ENCODE results near the gene EXT2. TPM values are rescaled to one million over a fixed set of nuclear protein-coding genes. Genes with fewer than 3 reads are reported as not detected.

Gene EXT2
- total RNA-seq, 1 donor from 2014 or later = 76.6 TPM

DNA sequence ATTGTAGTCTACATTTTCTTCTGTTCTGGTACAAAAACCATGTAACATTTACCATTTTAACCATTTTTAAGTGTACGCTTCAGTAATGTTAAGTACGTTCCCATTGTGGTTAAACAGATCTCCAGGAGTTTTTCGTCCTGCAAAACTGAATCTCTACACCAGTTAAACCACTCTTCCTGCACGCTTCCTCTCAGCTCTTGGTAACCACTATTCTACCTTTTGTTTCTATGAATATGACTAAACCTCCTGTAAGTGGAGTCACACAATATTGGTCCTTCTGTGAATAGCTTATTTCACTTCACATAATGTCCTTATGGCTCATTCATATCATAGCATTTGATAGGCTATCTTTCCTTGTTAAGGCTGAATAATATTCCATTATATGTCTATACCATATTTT lies 7.1 kb upstream of the EXT2 start:
- DNase-seq = no peak

GRCh38 chr11:44088871-44089270 lies 6.6 kb upstream of the EXT2 start:
- no peak for DNase-seq

GRCh38 chr11:44090539-44090938 lies 4.9 kb upstream of the EXT2 start:
- DNase-seq = no peak

GRCh38 chr11:44094260-44094868 lies 1.1 kb upstream of the EXT2 start:
- DNase-seq = peak; percentile 57

- DNase-seq = no peak
Observed at GRCh38 chr11:44096360-44097185, 1.1 kb downstream of the EXT2 start.

DNA sequence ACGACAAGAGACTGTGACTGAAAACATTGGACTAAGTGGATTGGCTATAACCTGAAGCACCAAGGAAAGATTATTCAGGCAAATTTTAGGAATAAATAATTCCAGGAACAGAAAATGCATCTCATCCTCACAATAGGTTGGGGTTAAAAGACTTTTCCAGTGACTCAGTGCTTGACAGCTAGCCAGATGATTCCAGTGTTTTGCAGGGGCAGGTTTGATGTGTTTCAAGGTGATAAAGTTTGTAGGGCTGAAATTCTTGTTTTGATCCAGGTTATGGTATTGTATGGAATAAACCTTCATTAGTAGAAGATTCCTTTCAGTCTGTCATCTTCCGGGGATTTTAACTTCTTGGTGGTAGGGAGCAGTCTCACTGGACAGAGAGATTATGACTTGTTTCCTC lies 2.3 kb downstream of the EXT2 start:
- no peak for DNase-seq

- no peak for DNase-seq
Observed at GRCh38 chr11:44101098-44101497, 5.6 kb downstream of the EXT2 start.

DNA sequence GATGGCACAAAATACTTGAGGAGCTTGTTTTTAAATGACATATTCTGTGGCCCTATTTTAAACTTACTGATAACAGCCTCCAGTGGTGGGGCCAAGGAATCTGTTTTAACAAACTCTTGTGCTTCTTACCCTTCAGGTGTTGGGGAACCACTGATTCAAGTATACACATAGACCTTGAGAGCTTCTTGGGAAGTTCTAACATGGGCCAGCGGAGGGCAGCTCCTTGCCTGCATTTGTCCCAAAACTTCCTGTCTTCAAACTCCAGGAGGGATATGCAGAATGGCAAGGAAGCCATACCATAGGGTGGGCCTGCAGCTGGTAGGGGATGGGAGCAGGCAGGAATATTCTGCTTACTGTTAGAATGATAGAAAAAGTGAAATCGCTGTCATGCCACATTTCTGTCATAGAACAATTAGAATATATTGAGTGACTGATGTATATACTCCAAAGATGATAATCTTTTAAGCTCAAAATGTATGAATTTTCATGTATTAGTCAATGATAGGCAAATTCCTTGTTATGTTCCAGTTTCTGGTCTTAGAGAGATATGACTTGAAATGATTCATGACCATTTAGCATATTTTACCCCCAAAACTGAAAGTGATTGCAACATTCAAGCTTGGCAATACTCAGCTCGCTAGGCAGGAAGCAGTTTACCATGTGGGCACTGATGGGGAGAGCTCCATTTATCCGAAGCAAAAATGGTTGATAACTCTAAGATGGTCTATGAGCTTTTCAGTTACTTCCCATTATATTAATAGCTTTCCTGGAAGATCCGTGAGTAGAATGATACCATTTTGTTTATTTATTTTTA lies 9.2 kb downstream of the EXT2 start:
- no peak for DNase-seq

DNA sequence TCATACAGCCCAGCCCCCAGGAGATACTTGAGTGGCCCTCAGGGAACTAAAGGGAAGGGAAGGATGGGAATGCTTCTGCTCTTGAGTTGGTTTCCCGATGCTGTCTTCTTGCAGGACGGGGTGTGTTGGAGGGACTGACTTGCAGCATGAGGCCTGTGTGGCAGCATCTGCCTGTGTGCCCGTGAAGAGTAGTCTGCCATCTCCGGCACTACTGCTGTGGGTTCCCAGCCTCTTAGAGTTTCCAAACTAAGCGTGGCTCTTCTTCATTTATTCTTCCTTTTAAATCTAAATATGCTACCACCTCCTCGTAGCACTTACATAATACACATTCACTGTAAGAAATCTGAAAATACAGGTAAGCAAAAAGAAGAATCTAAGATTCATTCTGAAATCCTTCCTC lies 12.8 kb downstream of the EXT2 start:
- no peak for DNase-seq

- no peak for DNase-seq
Observed at GRCh38 chr11:44110231-44110679, 14.8 kb downstream of the EXT2 start.

DNA sequence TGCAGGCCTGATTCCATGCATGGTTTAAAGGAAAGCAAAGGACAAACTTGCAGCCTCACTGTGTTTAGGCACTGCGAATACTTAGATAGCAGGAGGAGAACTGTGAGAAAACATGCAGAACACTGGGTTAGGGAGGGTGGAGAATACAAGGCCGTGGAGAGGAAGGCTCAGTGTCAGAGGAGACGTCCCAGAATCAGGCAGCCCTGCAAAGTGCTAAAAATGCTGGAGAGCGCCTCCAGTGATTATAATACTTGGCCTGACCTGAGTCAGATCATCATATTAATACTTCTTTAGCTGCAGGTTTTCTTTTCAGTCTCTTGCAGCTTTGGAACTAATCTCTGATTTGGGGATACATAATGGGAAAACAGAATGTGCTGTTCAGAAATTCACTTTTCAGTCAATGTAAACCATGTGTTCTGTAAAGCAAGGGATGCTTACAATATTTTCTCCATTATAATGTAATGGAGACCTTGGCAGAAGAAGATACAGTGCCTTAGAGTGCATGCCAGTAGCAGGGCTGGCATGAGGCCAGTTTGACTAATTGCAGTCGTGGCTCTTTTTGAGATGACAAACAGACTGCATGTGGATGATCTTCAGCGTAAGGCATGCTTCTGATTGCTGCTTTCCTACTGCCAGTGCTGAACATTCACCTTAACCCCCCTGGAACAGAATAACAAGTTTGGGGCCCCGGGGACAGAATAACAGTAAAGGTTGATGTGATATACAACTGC lies 16.8 kb downstream of the EXT2 start:
- peak; percentile 72 for DNase-seq

DNA sequence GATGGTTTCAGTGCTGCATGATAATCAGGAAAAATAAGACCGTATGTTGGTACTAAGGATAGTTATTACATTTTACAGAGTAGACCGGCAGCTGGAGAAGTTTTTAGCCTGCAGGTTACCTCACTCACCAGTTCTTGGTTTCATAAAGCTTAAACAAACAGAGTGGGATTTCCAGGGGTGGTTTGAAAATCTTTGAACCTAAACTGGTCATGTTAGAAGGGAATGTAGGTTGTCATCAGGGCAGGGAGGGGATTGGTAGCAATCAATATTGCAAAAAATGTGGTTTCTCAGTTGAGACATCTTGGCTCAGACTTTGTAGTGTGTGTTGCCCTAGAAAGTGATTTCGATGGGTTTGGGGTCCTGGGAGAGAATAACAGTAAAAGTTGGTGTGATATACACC lies 17.5 kb downstream of the EXT2 start:
- DNase-seq = no peak

GRCh38 chr11:44113572-44113971 lies 18.1 kb downstream of the EXT2 start:
- no peak for DNase-seq

DNA sequence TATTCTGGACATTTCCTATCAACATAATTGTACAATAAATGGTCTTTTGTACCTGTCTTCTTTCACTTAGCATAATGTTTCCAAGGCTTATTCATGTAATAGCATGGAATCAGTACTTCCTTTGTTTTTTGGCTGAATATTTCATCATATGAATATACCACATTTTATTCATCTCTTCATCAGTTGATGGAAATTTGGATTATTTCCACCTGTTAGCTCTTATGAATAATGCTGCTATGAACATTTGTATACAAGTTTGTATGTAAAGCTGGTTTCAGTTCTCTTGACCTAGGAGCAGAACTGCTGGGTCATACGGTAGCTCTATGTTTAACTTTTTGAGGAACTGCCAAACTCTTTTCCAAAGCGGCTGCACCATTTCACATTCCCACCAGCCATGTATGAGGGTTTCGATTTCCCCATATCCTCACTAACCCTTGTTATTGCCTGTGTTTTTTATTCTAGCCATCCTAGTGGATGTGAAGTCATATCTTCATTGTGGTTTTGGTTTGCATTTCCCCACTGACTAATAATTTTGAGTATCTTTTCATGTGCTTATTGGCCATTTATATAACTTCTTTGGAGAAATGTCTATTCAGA lies 20.9 kb downstream of the EXT2 start:
- no peak for DNase-seq

GRCh38 chr11:44120169-44120568 lies 24.7 kb downstream of the EXT2 start:
- DNase-seq = no peak

DNA sequence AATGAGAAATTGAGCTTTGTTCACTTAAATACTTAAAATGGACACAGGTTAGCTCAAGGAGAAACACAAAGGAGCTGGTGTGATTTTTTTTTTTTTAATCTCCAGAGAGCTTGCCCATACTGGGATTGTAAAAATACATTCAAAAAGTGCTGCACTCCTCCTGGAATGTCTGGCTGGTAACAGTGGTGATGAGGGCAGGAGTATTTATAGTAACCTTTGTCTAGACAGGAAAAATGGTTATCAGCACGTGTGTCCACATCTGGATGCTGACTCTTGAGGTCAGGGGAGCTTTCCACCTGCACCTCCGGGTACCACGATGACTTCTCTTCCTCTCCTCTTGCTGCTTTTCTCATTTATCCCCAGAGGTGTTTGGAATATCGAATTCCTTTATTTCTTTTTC lies 30.1 kb downstream of the EXT2 start:
- DNase-seq = no peak

DNA sequence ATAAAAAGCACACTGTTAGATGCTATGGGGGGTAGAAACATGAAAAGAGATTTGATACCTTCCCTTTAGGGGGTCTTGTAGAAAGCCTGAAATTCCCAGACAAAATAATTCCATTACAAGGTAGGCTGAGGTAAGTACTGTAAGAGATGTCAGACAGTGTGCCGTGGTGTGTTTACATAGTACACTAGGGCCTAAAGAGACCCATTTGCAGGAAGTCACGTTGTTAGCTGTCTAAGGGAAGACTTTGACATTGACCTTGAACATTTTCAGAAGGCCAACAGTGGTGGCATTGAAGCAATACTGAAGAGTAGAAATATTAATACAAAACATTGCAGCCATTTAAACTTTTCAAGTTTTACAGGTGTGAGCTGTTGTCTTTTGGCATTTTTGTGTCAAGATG lies 30.8 kb downstream of the EXT2 start:
- no peak for DNase-seq

GRCh38 chr11:44127130-44127529 lies 31.7 kb downstream of the EXT2 start:
- no peak for DNase-seq

DNA sequence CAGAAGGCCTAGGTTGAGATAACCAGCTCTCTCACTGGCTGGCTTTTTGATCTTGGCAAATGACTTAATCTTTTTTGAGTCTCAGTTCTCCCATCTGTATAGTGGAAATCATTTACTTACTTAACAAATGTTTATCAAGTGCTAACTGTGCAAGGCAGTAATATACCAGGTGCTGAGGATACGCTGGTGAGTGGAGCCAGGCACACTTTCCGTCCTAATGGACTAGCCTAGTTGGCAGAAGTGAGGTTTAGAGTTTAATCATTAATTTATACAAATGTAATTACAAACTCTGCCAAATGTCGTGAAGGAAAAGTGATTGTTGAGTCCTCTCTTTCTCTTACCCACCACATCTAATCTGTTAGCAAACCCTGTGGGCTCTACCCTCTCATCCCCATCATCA lies 33.3 kb downstream of the EXT2 start:
- DNase-seq = no peak

DNA sequence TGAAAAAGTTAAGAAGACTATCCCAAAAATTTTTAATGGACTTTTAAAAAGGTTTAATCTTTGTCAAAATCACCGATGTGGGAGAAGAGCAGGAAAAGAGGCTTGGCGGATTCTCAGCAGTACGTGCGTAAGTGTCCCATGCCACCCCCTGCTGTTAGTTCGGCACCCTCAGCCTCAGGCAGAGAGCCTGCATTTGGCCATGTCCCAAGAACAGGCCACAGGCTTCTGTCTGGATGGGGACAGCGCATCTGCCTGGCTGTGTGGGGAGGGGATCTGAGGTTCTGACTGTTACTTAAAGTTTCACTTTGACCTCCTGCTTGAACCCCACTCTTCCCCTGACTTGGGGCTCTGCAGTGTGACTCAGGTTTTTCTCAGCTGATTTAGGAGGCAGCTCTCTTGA lies 35.3 kb downstream of the EXT2 start:
- DNase-seq = no peak

DNA sequence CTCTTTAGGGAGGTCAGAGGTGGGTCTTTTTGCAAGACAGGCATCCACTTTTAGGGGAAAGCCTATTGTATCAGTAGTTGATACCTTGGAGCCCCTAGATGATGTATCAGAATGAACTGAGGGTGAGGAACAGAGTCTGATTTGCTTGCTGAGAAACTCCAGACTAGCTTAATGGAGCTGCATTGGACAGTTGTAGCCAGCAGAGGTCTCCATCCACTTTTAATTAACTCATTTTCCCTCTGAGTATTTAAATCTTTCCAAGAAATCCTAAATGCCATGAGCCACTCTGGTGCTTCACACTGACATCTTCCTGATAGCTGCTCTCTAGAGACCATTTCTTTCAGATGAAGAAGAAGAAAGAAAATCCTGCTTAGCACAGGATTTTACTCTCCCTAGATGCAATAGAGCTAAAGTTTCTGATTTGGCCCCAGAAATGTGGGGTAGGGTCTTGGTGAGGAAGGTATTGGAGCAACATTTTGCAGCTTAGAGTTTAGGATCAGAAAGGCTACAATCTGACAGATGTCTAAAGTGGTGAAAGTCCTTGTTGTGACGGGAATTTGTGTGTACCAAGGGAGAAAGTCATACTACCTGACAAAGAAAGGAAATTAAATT lies 38.0 kb downstream of the EXT2 start:
- peak; percentile 70 for DNase-seq

- no peak for DNase-seq
Observed at GRCh38 chr11:44134625-44135024, 39.1 kb downstream of the EXT2 start.

Data from skin of body (tissue), 2 donors.